MM.1S (cell line): ENCODE data around the gene CFAP119.

ENCODE experiments used
- DNase-seq: peaks from one replicate; pipeline ENCODE4 v3.0.0-alpha.2; 2015
- H2AFZ ChIP-seq: fragments of 300-600 bp; sonication (generic); 2 replicates; pipeline ENCODE4 v1.6.0; 2016; ENCODE audit warnings: antibody characterized with exemption, low read length
- H3F3A ChIP-seq: fragments of 300-600 bp; sonication (generic); 2 replicates; pipeline ENCODE4 v1.6.1; 2016; ENCODE audit warnings: mild to moderate bottlenecking, antibody characterized with exemption, low read length, moderate library complexity, mixed read lengths; ENCODE audit not compliant: insufficient read depth
- H3K27ac ChIP-seq: fragments of 300-600 bp; sonication (generic); 2 replicates; pipeline ENCODE4 v1.5.1; 2016; ENCODE audit warnings: mild to moderate bottlenecking, low read length
- H3K27me3 ChIP-seq: fragments of 300-600 bp; sonication (generic); replicated peaks from 2 replicates; pipeline ENCODE4 v1.6.0; 2016; ENCODE audit warnings: low read length; ENCODE audit not compliant: insufficient read depth
- H3K36me3 ChIP-seq: fragments of 300-600 bp; sonication (generic); replicated peaks from 2 replicates; pipeline ENCODE4 v1.6.1; 2016; ENCODE audit warnings: mild to moderate bottlenecking, low read length, mixed read lengths; ENCODE audit not compliant: insufficient read depth
- H3K4me1 ChIP-seq: fragments of 300-600 bp; sonication (generic); 2 replicates; pipeline ENCODE4 v1.6.1; 2016; ENCODE audit warnings: low read length, mixed read lengths
- H3K4me2 ChIP-seq: fragments of 300-600 bp; sonication (generic); 2 replicates; pipeline ENCODE4 v1.6.0; 2016; ENCODE audit warnings: low read depth, low read length
- H3K4me3 ChIP-seq: fragments of 300-600 bp; sonication (generic); 2 replicates; pipeline ENCODE4 v1.5.1; 2016; ENCODE audit warnings: low read length, mixed read lengths
- H3K79me2 ChIP-seq: fragments of 300-600 bp; sonication (generic); 2 replicates; pipeline ENCODE4 v1.6.1; 2016; ENCODE audit warnings: mixed run types, low read length, mixed read lengths
- H3K9ac ChIP-seq: fragments of 300-600 bp; sonication (generic); 2 replicates; pipeline ENCODE4 v1.6.1; 2016; ENCODE audit warnings: low read length, mixed read lengths
- H3K9me2 ChIP-seq: fragments of 300-600 bp; sonication (generic); replicated peaks from 2 replicates; pipeline ENCODE4 v1.6.1; 2016; ENCODE audit warnings: mild to moderate bottlenecking, low read length, mixed read lengths; ENCODE audit not compliant: insufficient read depth
- H3K9me3 ChIP-seq: fragments of 300-600 bp; sonication (generic); replicated peaks from 2 replicates; pipeline ENCODE4 v1.6.1; 2016; ENCODE audit warnings: mild to moderate bottlenecking, low read length, mixed read lengths; ENCODE audit not compliant: insufficient read depth
- H4K20me1 ChIP-seq: fragments of 300-600 bp; sonication (generic); 2 replicates; pipeline ENCODE4 v1.6.1; 2016; ENCODE audit warnings: mild to moderate bottlenecking, low read length, moderate library complexity, mixed read lengths; ENCODE audit not compliant: insufficient read depth
- EZH2 ChIP-seq: fragments of 300-600 bp; sonication (generic); optimal IDR thresholded peaks from 2 replicates; pipeline ENCODE3; 2017; ENCODE audit warnings: low read depth, mild to moderate bottlenecking, antibody characterized with exemption, low read length, mixed read lengths
- EZH2phosphoT487 ChIP-seq: fragments of 300-600 bp; sonication (generic); IDR thresholded peaks from 2 replicates; pipeline ENCODE4 v1.6.1; 2018; ENCODE audit warnings: antibody characterized with exemption, low read length
- TF ChIP-seq, protein P1 (sequence below): fragments of 300-600 bp; sonication (generic); IDR thresholded peaks from 2 replicates; pipeline ENCODE4 v1.5.1; 2016; ENCODE audit warnings: antibody characterized with exemption, low read length, mixed read lengths

The CFAP119 gene

GRCh38 chr16:30755955-30756780 lies 5.7 kb downstream of the CFAP119 start:
- Histone ChIP-seq H3K4me1 (peaks cover 8% of the 10 kb centered on the region; the same call in 1 of the 2 replicates), H3K9ac (no peak overlapping the region), H3K4me3 (no peak overlapping the region), H3K79me2 (no peaks in the 10 kb centered on the region), H3K27me3 (no peaks in the 10 kb centered on the region), H3K9me3 (no peaks in the 10 kb centered on the region), H4K20me1 (no peaks in the 10 kb centered on the region), H2AFZ (no peak overlapping the region), H3K36me3 (no peaks in the 10 kb centered on the region), H3K4me2 (no peak overlapping the region), H3F3A (no peaks in the 10 kb centered on the region), H3K27ac (no peak overlapping the region), H3K9me2 (no peaks in the 10 kb centered on the region)
- DNase-seq, result no peak
- TF ChIP-seq EZH2phosphoT487 (no peak), EZH2 (no peak)
- TF ChIP-seq, protein P1, sequence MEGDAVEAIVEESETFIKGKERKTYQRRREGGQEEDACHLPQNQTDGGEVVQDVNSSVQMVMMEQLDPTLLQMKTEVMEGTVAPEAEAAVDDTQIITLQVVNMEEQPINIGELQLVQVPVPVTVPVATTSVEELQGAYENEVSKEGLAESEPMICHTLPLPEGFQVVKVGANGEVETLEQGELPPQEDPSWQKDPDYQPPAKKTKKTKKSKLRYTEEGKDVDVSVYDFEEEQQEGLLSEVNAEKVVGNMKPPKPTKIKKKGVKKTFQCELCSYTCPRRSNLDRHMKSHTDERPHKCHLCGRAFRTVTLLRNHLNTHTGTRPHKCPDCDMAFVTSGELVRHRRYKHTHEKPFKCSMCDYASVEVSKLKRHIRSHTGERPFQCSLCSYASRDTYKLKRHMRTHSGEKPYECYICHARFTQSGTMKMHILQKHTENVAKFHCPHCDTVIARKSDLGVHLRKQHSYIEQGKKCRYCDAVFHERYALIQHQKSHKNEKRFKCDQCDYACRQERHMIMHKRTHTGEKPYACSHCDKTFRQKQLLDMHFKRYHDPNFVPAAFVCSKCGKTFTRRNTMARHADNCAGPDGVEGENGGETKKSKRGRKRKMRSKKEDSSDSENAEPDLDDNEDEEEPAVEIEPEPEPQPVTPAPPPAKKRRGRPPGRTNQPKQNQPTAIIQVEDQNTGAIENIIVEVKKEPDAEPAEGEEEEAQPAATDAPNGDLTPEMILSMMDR, result no peak

- H3K27ac ChIP-seq, result no peak overlapping the region
- H3K9ac ChIP-seq, result no peak overlapping the region
- no peaks in the 10 kb centered on the region for H3K36me3 ChIP-seq
These were observed 8.3 kb downstream of the CFAP119 start for GRCh38 chr16:30753596-30753995.

DNA sequence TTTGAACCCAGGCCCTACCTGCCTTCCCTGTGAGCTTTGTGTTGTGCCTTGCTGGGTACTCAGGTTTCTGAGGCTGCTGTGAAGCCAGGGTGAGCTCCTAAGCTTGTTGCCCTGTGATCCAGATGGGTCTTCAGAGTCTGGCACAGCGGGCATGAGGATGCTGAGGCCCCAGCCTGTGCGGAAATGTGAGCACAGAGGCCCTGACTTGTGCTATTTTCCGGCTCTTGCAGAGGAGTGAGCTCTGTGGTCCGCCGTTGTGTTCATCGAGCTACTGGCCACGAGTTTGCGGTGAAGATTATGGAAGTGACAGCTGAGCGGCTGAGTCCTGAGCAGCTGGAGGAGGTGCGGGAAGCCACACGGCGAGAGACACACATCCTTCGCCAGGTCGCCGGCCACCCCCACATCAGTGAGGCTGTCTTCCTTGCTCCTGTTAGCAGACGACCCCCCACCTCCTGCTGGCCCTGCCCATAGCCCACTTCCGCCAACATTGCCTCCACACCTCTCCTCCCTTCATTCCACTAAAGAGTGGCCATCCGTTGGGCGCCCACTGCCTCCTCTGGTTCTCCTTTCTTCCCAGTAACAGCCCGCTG lies 10.9 kb downstream of the CFAP119 start:
- no peaks in the 10 kb centered on the region for H4K20me1 ChIP-seq
- no peak overlapping the region for H3K27ac ChIP-seq
- no peaks in the 10 kb centered on the region for H3K9me3 ChIP-seq
- TF ChIP-seq EZH2, result no peak
- TF ChIP-seq EZH2phosphoT487, result no peak
- TF ChIP-seq, protein P1, result no peak
- H3K79me2 ChIP-seq, result peaks cover 24% of the 10 kb centered on the region
- H2AFZ ChIP-seq, result no peak overlapping the region
- no peak for DNase-seq
- H3F3A ChIP-seq, result peaks cover 8% of the 10 kb centered on the region
- no peaks in the 10 kb centered on the region for H3K4me1 ChIP-seq
- H3K4me3 ChIP-seq, result no peak overlapping the region
- H3K9me2 ChIP-seq, result no peaks in the 10 kb centered on the region
- no peak overlapping the region for H3K9ac ChIP-seq
- H3K4me2 ChIP-seq, result no peak overlapping the region
- no peaks in the 10 kb centered on the region for H3K36me3 ChIP-seq
- no peaks in the 10 kb centered on the region for H3K27me3 ChIP-seq

More at GRCh38 chr16:30753596-30753995, 8.3 kb downstream of the CFAP119 start:
- no peak for DNase-seq
- TF ChIP-seq EZH2 (no peak), EZH2phosphoT487 (no peak)
- TF ChIP-seq, protein P1, result no peak
- no peaks in the 10 kb centered on the region for H3F3A ChIP-seq
- H3K9me2 ChIP-seq, result no peaks in the 10 kb centered on the region
- no peak overlapping the region for H2AFZ ChIP-seq
- H3K79me2 ChIP-seq, result peaks cover 24% of the 10 kb centered on the region
- H3K4me1 ChIP-seq, result no peaks in the 10 kb centered on the region
- H3K4me3 ChIP-seq, result no peak overlapping the region
- no peaks in the 10 kb centered on the region for H3K27me3 ChIP-seq
- H3K4me2 ChIP-seq, result no peak overlapping the region
- H3K9me3 ChIP-seq, result no peaks in the 10 kb centered on the region
- H4K20me1 ChIP-seq, result no peaks in the 10 kb centered on the region
